A549 treated with Mapracorat at 1 μM for 4 hours (cell line): ENCODE data around the gene CEP57L1. TPM values are rescaled to one million over a fixed set of nuclear protein-coding genes. Genes with fewer than 3 reads are reported as not detected.

Experiments used
- total RNA-seq: library from RNA; stranded (reverse); fragments of 200-300 nt; extraction: Qiagen RNA extraction; gene quantifications from 5 replicates; pipeline ENCODE4 v1.2.3, GENCODE V29; 2022

CEP57L1 gene
- total RNA-seq, result 5.5 to 9.2 TPM (median 8.5 TPM) in 5 replicates

DNA sequence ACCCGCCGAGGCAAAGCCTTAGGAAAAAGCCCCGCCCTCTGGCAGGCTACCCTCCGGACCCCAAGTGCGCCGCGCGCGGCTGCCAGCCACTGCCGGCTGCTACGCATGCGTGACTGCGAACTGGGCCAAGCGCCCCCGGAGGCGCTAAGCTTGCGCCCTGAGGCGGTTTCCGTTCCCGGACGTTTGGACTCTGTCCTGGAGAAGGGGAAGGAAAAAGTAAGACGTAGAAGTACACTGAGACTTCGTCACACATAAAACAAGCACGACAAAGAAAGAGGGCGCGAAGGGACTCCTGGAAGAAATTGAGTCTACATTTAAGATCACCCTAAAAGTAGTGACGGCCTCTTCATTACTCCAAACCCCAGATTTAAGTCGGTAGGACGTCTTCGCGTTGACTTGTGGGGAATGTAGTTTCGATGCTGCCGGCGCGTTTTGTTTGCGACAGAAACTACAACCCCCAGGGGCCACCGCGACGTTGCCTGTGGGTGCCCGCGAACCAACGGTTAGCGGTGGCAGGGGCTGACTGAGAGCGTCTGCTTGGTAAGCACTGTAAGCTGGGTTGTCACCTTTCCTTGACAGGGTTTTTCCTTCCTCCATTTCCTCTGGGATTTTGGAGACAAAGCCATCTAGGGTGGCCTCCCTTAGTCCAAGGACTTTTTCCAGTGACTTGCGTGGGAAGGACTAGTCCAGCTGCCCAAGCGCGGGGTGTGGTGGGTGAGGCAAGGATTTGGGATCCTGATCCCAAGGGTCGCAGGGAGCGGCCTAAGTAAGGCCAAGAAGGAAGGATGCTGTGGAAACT lies at the start of gene CEP57L1:
Gene CEP57L1, plus strand, starts transcription at position 472 of the 799 bp plus-strand sequence. CDS start 49,715 bp downstream, outside the sequence.

DNA sequence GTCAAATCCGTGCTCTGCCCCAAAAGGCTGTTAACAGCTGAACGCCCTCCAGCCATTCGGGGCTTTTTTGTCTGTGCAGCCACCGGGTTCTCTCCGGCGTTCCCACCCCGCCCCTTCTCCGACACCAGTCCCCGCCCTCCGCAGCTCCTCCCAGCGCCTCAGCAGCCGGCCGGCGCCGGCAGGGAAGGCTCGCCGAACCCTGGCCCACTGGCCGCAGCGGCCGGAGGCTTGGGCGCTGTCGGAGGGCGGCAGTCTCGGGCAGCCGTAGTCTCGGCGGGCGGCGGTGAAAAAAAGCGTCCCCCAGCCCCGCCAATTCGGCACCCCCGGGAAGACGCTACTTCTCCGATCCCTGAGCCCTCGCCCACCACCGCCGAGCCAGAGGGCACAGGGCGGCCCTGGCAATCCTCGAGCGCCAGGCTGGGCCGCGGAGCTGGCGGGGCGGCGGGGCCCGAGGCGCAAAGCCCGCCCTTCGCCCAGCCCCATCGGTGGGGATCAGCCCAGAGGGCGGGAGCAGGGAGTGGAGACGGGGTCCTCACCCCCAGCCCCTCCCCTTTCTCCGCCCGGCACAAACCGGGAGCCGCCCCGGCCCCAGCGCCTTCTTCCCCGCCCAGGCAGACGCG lies 781 bp upstream of the CEP57L1 start, which contains the start of gene SESN1:
Gene SESN1, minus strand, starts transcription at position 431 of the 620 bp plus-strand sequence. CDS start 773 bp downstream, outside the sequence.

Other genes starting within 250 kb of the CEP57L1 start
- 1.7 to 3.2 TPM (median 2.2 TPM) in 5 replicates for gene ARMC2, start 247.1 kb upstream of the CEP57L1 start, total RNA-seq
- 8.9 to 11.2 TPM (median 10.5 TPM) in 5 replicates for gene SESN1, start 661 bp upstream of the CEP57L1 start, total RNA-seq